IMR-90 (cell line): ENCODE data around the gene LIN9. TPM values are rescaled to one million over a fixed set of nuclear protein-coding genes. Genes with fewer than 3 reads are reported as not detected.
"Not testable (repeated sequence)": the region's sequence is repeated elsewhere in the genome, so short reads cannot be mapped to it uniquely, and the experiment has no call there.

Source experiments
- ATAC-seq: fragments of 200-7000 bp; cut with Tn5 transposase; 2 replicates; pipeline ENCODE4 v1.9.1; 2020; ENCODE audit warnings: low read depth, mild to moderate bottlenecking, moderate library complexity
- BruUV-seq: library from RNA; stranded (reverse); fragments of 400-500 nt; replicated peaks from 2 replicates; lab custom pipeline; 2021; lab: Mats Ljungman, UMichigan
- CTCF ChIA-PET: fragments of 300-600 bp; formaldehyde crosslinking; extraction: SDS; loops from one replicate; lab custom pipeline; 2021; ENCODE audit warnings: antibody characterized with exemption; lab: Yijun Ruan, JAX
- POLR2A ChIA-PET: fragments of 300-600 bp; sonication (Branson Sonifier 250); formaldehyde crosslinking; loops from one replicate; lab custom pipeline; 2022; ENCODE audit warnings: antibody characterized with exemption; ENCODE audit not compliant: unreplicated experiment; lab: Charles Lee
- DNase-seq: peaks from one replicate; pipeline ENCODE4 v3.0.0; 2013
- H2AFZ ChIP-seq: replicated peaks from 2 replicates; pipeline ENCODE3; 2013; ENCODE audit warnings: low read length, mild to moderate bottlenecking; ENCODE audit not compliant: poor library complexity
- H2AK5ac ChIP-seq: 2 replicates; pipeline ENCODE4 v1.6.1; 2013; ENCODE audit warnings: low read depth, low read length, inconsistent platforms
- H2AK9ac ChIP-seq: replicated peaks from 2 replicates; pipeline ENCODE3; 2013; ENCODE audit warnings: mild to moderate bottlenecking, low read depth, low read length, moderate library complexity; ENCODE audit not compliant: poor library complexity
- H2BK120ac ChIP-seq: 2 replicates; pipeline ENCODE4 v1.6.1; 2013; ENCODE audit warnings: low read depth, low read length, inconsistent platforms
- H2BK15ac ChIP-seq: 3 replicates; pipeline ENCODE4 v1.6.1; 2013; ENCODE audit warnings: low read depth, low read length, inconsistent platforms
- H2BK20ac ChIP-seq: 2 replicates; pipeline ENCODE4 v1.6.1; 2013; ENCODE audit warnings: low read depth, mild to moderate bottlenecking, inconsistent platforms, low read length, moderate library complexity
- H2BK5ac ChIP-seq: 2 replicates; pipeline ENCODE4 v1.6.1; 2013; ENCODE audit warnings: mild to moderate bottlenecking, low read depth, low read length, inconsistent platforms; ENCODE audit not compliant: poor library complexity, severe bottlenecking
- H3K14ac ChIP-seq: replicated peaks from 2 replicates; pipeline ENCODE4 v1.6.1; 2013; ENCODE audit warnings: low read depth, low read length, inconsistent platforms
- H3K18ac ChIP-seq: 2 replicates; pipeline ENCODE4 v1.6.1; 2013; ENCODE audit warnings: low read depth, low read length, control low read depth
- H3K23ac ChIP-seq: 2 replicates; pipeline ENCODE4 v1.6.1; 2013; ENCODE audit warnings: low read depth, low read length, inconsistent platforms
- H3K27ac ChIP-seq: 2 replicates; pipeline ENCODE4 v1.5.1; 2013; ENCODE audit warnings: mild to moderate bottlenecking, control low read depth, low read length; ENCODE audit not compliant: insufficient read depth
- H3K27me3 ChIP-seq: 2 replicates; pipeline ENCODE4 v1.6.1; 2013; ENCODE audit warnings: low read length; ENCODE audit not compliant: control insufficient read depth, insufficient read depth
- H3K36me3 ChIP-seq: 2 replicates; pipeline ENCODE4 v1.6.1; 2013; ENCODE audit warnings: low read length, mixed read lengths; ENCODE audit not compliant: control insufficient read depth, insufficient read depth
- H3K4ac ChIP-seq: 2 replicates; pipeline ENCODE4 v1.6.1; 2013; ENCODE audit warnings: low read depth, low read length, inconsistent platforms
- H3K4me1 ChIP-seq: 2 replicates; pipeline ENCODE4 v1.6.1; 2013; ENCODE audit warnings: low read length, mixed read lengths; ENCODE audit not compliant: control insufficient read depth, insufficient read depth
- H3K4me2 ChIP-seq: 2 replicates; pipeline ENCODE4 v1.6.1; 2013; ENCODE audit warnings: low read depth, mild to moderate bottlenecking, control low read depth, low read length, moderate library complexity
- H3K4me3 ChIP-seq: 2 replicates; pipeline ENCODE4 v1.5.1; 2013; ENCODE audit warnings: low read depth, mild to moderate bottlenecking, control low read depth, low read length, moderate library complexity; ENCODE audit not compliant: insufficient read depth
- H3K56ac ChIP-seq: 2 replicates; pipeline ENCODE4 v1.6.1; 2013; ENCODE audit warnings: low read length, inconsistent platforms; ENCODE audit not compliant: insufficient read depth; ENCODE audit errors: extremely low read depth
- H3K79me1 ChIP-seq, 2 experiments: 2 replicates each; pipeline ENCODE4 v1.6.1; 2013; ENCODE audit warnings: low read length in 2 of 2, inconsistent platforms in 1 of 2, low read depth in 1 of 2
- H3K9ac ChIP-seq: 2 replicates; pipeline ENCODE4 v1.6.1; 2013; ENCODE audit warnings: low read depth, low read length, control low read depth
- H3K9me1 ChIP-seq: 2 replicates; pipeline ENCODE4 v1.6.1; 2013; ENCODE audit warnings: low read length, inconsistent platforms; ENCODE audit not compliant: insufficient read depth
- H3K9me3 ChIP-seq: 2 replicates; pipeline ENCODE4 v1.6.1; 2013; ENCODE audit warnings: low read length; ENCODE audit not compliant: control insufficient read depth, insufficient read depth
- H4K20me1 ChIP-seq: 2 replicates; pipeline ENCODE4 v1.6.1; 2013; ENCODE audit warnings: low read length, inconsistent platforms; ENCODE audit not compliant: insufficient read depth
- H4K5ac ChIP-seq: 2 replicates; pipeline ENCODE4 v1.6.1; 2013; ENCODE audit warnings: mild to moderate bottlenecking, low read depth, low read length, control low read depth
- H4K8ac ChIP-seq, 2 experiments: 2 replicates each; pipeline ENCODE4 v1.6.1; 2013; ENCODE audit warnings: low read depth in 2 of 2, low read length in 2 of 2, control low read depth in 1 of 2, inconsistent platforms in 1 of 2
- H4K91ac ChIP-seq: 2 replicates; pipeline ENCODE4 v1.6.1; 2013; ENCODE audit warnings: low read depth, low read length, inconsistent platforms; ENCODE audit not compliant: insufficient read depth
- WGBS, 2 experiments: methylation state at CpG; one replicate each; pipeline versions ENCODE4 v1.1.5 to v1.1.7; 2013; ENCODE audit warnings: missing lambda C conversion rate in 2 of 2; ENCODE audit not compliant: insufficient read length in 1 of 2; ENCODE audit errors: extremely low coverage in 2 of 2; 5-methylcytosine and 5-hydroxymethylcytosine counted together
- dilution Hi-C: fragments of 300-500 bp; cut with HindIII; formaldehyde crosslinking; loops from one replicate; pipeline ENCODE4 v1.14.3; 2018; ENCODE audit warnings: low sequenced_read_pairs; ENCODE audit not compliant: unreplicated experiment
- in situ Hi-C: fragments of 300-500 bp; cut with MboI; formaldehyde crosslinking; loops from 3 replicates; pipeline ENCODE4 v1.14.3; 2019; ENCODE audit warnings: low sequenced_read_pairs, inconsistent platforms, mixed read lengths
- intact Hi-C: fragments of 100-400 bp; cut with micrococcal nuclease; formaldehyde crosslinking; loops from 2 replicates; pipeline ENCODE4 v1.10.0; 2022
- polyA plus RNA-seq, 3 experiments: library from polyadenylated mRNA; depleted of rRNA; stranded (reverse); fragments of >200 nt; gene quantifications; 2 replicates each; pipeline ENCODE4 v1.2.3, GENCODE V29; 2012; ENCODE audit warnings: low replicate concordance in 1 of 3
- total RNA-seq: library from RNA; depleted of rRNA; stranded (reverse); fragments of >200 nt; gene quantifications from 2 replicates; pipeline ENCODE4 v1.2.3, GENCODE V29; 2012

The LIN9 gene
- total and polyA plus RNA-seq, 2 of the 4 experiments (the other 2 are of a cell fraction), result 2.3 to 3.9 TPM

DNA sequence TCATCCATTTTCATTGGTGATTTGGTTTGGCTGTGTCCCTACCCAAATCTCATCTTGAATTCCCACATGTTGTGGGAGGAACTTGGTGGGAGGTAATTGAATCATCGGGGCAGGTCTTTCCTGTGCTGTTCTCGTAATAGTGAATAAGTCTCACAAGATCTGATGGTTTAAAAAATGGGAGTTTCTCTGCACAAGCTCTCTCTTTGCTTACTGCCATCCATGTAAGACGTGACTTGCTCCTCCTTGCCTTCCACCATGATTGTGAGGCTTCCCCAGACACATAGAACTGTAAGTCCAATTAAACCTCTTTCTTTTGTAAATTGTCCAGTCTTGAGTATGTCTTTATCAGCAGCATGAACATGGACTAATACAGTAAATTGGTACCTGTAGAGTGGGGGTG lies 31.1 kb upstream of the LIN9 start:
- H2AK9ac ChIP-seq, H3K27ac ChIP-seq, H3K56ac ChIP-seq, ATAC-seq, H3K9ac ChIP-seq, H2BK20ac ChIP-seq, H3K9me1 ChIP-seq, H3K14ac ChIP-seq, dilution Hi-C loops, H4K20me1 ChIP-seq, in situ Hi-C loops, H4K91ac ChIP-seq, H2BK15ac ChIP-seq, DNase-seq, H2BK120ac ChIP-seq, H3K27me3 ChIP-seq, H3K23ac ChIP-seq, BruUV-seq, H2BK5ac ChIP-seq, H4K8ac ChIP-seq, H3K9me3 ChIP-seq, POLR2A ChIA-PET, CTCF ChIA-PET, H2AFZ ChIP-seq, intact Hi-C loops, H3K79me1 ChIP-seq, H3K4me1 ChIP-seq, H3K4me2 ChIP-seq, H3K4me3 ChIP-seq, H2AK5ac ChIP-seq, H3K4ac ChIP-seq, H3K18ac ChIP-seq, H4K5ac ChIP-seq, H3K36me3 ChIP-seq: not testable (repeated sequence)
- WGBS, 2 experiments, result no CpG with 5 or more reads among the region's 3 CpGs
